HuH-7.5 (cell line): Measurements from ENCODE around the gene OSCAR.

Experiments
- DNase-seq: peaks from one replicate; pipeline ENCODE4 v3.0.0; 2011; ENCODE audit warnings: low spot score

Gene OSCAR

DNA sequence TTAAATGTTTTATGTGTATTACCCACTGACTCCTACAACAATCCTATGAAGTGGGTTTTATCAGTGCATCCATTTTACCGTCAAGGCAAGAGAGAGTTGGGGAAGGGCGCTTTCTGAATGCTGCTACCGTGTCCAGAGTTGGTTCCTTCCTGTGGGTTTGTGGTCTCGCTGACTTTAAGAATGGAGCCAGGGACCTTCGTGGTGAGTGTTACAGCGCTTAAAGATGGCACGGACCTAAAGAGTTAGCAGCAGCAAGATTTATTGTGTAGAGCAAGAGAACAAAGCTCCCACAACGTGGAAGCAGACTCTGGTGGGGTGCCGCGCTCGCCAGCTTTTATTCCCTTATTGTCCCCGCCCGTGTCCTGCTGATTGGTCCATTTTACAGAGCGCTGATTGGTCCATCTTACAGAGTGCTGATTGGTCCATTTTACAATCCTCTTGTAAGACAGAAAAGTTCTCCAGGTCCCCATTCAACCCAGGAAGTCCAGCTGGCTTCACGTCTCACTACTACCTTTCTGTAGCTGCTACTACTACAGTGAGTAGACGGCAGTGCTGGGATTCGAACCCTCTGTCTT, 6.1 kb downstream of the OSCAR start:
- DNase-seq = no peak

DNA sequence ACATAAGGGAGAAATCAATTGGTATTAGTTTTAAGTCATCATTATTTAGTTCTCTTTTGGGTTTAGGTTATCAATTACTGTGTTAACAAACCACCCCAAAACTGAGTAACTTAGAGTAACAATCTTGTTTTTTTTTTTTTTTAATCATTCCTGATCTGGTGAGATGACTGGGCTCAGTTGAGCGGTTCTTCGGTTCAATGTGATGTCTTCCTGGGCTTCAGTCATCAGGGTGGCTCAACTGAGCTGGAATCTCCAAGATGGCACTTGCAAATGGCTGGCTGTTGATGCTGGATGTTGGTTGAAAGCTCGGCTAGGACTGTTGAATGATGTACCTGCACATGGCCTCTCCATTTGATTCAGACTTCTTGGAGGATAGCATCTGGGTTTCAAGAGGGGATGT, 16.2 kb downstream of the OSCAR start:
- DNase-seq = no peak

DNA sequence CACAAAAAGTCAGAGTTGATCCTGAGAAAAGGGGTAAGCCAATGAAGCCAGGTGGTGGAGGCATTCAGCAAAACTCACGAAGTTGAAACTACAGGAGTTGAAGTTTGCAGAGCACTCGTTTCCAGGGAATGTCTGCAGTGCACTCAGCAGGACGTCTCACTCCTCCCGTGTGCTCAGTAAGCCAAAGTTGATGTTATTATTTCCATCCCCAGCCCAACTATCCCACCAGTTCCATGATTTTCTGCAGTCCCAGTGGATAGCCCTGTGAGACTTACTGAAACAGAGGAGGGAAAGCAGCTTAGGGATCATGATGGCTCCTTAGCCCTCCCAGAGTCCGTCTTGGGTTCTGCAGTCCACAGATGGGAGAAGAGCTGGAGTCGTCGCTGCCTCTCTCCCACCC, 19.6 kb downstream of the OSCAR start, which contains the start of gene TARM1:
TARM1 (minus strand) TSS at position 334 of the 400 bp plus-strand sequence; CDS start at position 309, 25 bp downstream.
- no peak for DNase-seq

DNA sequence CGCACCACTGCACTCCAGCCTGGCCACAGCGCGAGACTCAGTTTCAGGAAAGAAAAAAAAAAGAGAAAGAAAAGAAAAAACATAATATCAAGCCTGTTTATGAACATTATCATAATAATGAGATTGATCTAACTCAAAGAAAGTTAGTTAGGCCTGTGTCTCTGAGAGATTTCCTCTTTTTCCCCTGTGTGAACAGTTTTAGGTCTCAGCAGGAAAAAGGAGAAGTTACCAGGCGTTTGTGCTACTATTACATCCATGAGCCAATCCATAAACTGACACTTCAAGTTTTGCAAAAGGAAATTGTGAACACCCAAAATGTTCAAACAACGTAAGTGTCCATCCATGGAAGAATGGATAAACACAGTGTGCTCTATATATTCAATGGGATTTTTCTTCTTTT, 23.3 kb downstream of the OSCAR start:
- DNase-seq = no peak

DNA sequence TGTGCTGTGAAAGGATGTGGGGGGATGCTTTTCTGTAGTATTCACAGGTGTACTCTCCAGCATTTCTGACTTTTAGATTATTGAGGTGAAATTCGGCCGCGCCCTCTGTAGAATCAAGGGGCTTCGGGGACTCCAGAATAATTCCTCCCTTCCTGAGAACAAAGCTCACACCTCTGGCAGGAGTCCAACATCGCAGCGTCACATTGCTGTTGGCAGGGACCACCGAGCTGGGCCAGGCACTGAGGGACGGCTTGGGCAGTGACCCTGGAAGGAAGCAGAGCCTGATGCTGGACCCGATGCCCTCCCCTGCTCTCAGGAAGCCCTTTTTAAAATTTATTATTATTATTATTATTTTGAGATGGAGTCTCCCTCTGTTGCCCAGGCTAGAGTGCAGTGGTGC, 25.8 kb downstream of the OSCAR start:
- DNase-seq = no peak

DNA sequence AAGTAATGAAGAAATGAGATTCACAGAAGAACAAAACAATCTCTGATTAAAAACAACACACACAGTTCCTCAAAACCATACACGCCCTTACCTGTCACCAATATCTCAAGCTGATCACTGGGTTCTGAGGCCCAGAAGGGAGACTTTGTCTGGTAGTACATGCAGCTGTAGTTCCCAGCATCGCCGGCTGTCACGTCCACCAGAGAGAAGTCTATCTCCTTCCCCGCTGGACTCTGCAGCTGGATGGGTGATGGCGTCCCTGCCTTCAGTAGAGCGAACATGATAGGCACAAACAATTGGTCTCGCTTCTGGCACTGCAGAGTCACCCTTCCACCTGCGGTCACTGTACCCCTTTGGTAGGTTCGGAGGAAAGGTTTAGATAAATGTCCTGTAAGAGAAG, 26.8 kb downstream of the OSCAR start:
- DNase-seq = no peak

DNA sequence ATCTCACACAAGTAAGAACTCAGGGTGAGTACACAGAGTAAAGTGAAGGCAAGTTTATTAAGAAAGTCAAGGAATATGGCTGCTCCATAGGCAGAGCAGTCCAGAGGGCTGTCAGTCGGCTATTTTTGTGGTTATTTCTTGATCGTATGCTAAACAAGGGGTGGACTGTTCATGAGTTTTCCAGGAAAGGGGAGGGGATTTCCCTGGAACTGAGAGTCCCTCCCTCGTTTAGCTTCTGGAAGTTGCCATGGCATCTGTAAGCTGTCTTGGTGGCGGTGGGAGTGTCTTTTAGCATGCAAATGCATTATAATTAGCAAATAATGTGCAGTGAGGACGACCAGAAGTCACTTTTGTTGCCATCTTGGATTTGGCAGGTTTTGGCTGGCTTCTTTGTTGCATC, 31.1 kb downstream of the OSCAR start:
- no peak for DNase-seq

DNA sequence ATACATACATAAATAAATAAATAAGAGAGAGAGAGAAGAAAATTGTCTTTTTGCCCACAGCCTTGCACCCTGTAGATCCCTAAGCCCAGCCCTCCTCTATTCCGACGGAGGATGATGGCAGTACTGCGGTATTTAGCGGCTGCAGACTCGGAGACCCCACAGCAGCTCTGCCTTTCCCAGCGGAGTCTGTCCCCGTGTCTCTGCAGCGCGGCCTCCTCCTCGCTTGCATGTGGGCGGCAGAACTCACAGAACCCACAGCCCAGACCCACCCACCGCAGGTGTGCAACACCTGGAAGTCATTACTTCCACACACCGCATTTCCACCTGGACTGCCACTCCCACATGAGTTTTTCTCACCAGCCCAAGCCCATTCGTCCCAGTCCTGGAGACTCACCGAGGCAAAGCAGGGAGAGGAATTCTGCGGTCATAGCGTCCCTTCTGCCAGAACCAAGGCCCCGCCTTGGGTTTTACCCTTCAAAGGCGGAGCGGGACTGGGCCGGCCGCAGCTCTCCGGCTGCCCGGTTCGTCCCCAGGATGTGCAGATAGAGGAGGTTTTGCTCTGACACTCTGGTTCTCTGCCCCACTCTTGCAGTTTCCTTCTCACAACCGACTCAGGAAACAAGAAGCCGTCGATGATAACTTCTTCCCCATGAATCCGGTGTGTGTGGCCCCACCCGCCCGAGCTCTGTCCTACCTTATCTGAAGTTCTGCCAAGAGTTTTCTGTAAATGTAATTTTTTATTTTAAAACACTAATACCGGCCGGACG, 37.1 kb downstream of the OSCAR start, which contains the start of gene VSTM1:
VSTM1 (minus strand) TSS at position 548 of the 767 bp plus-strand sequence; CDS start at position 428, 120 bp downstream.
- DNase-seq = no peak

DNA sequence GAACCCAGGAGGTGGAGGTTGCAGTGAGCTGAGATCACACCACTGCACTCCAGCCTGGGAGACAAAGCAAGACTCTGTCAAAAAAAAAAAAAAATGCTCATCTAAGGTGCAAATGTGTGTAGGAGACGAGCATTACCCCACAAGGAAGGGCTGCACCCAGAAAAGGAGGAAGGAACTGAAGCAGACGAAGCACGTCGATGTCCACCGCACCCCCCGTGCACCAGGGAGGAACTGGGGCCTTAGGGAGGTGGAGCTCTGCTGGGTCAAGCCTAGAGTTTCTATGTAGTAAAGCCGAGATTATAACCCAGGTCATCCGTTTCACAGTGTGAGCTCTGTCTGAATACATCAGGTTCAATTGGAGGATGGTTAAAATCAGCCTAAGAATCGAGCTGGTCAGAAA, 38.0 kb downstream of the OSCAR start:
- no peak for DNase-seq

DNA sequence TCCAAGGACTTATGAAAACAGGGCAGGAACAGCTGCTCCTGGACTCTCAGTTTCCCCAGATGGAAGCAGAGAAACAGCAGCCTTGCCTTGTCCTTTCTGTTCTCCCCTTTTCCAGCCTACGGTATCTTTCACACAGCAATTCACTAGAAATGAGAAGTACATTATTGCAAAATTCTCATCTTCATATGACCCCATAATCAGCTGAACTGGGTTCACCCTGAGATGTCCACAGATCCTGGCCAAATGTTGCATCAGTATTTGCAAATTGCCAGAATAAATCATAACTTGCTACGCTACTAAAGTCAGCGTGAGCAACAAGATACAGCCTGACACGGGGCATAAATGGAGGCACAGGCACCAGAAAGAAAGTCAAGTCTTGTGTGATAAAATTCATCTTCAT, 53.0 kb downstream of the OSCAR start:
- no peak for DNase-seq

DNA sequence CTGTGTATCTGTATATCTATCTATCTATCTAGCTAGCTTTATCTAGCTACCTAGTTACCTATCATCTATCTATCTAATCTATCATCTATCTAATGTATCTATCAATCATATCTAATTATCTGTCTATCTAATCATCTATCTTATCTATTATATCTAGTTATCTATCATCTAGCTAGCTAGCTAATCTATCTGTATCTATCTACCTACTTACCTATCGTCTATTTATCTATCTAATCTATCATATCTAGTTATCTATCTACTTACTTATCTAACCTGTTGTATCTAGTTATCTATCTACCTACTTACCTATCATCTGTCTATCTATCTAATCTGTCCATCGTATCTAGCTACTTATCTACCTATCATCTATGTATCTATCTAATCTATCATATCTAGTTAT, 54.8 kb downstream of the OSCAR start:
- no peak for DNase-seq
